Measurements from ENCODE around the gene DUSP14.
"Not testable (repeated sequence)": the region's sequence is repeated elsewhere in the genome, so short reads cannot be mapped to it uniquely, and the experiment has no call there.

Gene DUSP14, protein sequence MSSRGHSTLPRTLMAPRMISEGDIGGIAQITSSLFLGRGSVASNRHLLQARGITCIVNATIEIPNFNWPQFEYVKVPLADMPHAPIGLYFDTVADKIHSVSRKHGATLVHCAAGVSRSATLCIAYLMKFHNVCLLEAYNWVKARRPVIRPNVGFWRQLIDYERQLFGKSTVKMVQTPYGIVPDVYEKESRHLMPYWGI

DNA sequence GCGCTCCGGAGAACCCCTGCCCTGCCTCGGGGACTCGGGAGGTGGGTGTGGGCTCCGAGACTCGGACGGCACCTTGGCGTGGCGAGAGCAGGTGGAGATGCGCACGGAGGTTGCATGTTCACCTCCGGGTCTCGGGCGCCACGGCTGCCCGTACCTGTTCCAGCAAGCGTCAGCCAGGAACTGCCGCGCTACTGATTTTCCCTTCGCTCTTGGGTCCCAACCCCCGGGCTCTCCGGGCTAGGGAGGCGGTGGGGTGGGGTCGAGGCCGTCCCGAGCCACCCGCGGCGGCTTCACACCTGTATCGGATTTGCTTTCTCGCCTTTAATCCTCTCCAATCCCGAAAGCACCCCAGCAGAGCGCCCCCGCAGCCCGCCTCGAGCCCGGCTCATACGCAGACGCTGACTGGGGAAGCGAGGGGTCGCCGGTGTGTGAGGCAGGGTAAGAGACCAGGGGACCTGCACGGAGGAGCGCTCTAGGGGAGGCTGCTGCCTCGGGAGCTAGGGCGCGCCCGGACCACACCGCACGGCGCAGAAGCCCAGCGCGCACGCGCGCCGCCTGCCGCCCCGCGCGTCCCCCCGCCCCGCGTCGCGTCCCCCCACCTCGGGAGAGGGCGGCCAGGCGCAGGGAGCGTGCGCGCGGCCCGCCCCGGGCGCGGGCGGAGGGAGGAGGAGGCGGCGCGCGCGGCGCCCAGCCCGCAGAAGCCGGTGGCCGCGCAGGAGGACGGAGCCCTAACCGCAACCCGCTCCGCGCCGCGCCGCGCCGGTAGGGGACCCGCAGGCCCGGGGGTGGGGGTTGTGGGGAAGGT lies at the start of gene DUSP14:
TSS of gene DUSP14 (plus strand) at position 695 of the 805 bp plus-strand sequence. CDS start 22,382 bp downstream, outside the sequence.
- peak; percentile 49 to 66 (median 65) for DNase-seq (ENCODE audit: low read depth in 3 of 3, low spot score in 1 of 3)

DNA sequence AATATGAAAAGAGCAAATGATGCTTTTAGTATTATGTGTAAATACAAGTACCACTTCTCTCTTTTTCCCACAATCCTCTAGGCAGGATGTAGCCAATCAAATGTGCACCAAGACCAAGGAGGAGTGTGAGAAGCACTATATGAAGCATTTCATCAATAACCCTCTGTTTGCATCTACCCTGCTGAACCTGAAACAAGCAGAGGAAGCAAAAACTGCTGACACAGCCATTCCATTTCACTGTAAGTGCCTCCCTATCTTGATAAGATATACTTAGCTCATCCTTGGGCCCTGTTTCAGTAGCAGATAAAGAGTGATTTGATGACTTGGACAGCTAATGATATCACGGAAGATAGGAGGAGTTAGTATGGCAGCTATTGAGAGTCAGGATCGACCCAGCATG lies 49.3 kb upstream of the DUSP14 start:
- no peak for DNase-seq (ENCODE audit: low read depth in 3 of 3, low spot score in 1 of 3)

DNA sequence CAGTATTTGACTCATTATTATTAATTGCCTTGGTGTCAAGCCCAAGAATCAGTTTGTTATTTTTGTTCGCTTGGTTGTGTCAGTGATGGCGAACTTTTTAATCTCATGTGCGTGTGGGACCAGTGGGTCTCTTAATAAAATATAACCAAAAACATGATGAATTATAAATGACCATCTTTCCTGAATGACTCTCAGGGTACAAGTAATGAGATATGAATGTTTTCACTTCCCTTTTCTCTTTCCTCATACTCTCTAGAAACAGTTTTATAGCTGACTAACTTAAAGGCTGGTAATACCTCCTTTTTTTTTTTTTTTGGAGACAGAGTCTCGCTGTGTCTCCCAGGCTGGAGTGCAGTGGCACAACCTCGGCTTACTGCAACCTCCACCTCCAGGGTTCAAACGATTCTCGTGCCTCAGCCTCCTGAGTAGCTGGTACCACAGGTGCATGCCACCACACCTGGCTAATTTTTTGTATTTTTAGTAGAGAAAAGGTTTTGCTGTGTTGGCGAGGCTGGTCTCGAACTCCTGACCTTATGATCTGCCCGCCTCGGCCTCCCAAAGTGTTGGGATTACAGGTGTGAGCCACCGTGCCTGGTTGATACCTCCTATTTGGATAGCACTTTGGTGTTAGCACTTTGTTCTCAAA lies 48.2 kb upstream of the DUSP14 start:
- DNase-seq (ENCODE audit: low read depth in 3 of 3, low spot score in 1 of 3): not testable (repeated sequence)

DNA sequence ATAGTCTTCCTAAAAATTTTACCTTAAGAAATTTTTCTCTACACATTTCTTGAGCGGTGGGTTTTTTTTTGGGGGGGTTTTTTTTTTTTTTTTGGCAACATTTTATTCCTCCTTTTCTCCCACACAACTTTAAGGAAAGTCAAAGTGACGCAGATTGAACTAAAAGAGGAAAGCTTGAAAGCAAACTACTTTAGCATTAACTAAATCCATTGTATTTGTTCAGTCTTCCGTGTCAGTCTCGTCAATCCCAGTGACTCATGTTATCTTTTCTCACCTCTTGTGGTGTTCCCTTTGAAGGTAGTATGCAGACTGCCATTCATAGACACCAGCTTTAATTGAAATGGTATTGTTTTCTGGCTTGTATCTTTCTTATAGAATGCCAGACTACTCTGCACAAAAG lies 43.7 kb upstream of the DUSP14 start:
- no peak for DNase-seq (ENCODE audit: low read depth in 3 of 3, low spot score in 1 of 3)

DNA sequence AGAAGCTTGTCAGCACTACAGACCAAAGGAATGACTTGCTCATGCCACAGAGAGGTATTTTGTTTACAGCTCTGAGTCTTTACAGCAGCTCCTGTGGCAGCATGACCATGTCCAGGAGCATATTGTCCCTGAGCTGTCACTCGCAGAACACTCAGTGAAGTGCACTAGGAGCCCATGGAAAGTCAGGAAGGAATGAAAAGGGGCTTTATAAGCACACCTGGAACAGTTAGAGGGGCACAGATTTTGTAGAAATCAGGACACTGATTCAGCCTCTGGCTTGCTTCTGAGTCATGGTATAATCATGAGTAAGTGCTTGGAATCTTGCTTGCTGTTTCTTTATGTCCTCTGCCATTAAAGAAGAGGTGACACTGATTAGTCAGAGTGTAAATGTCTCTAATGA lies 42.0 kb upstream of the DUSP14 start:
- no peak for DNase-seq (ENCODE audit: low read depth in 3 of 3, low spot score in 1 of 3)

DNA sequence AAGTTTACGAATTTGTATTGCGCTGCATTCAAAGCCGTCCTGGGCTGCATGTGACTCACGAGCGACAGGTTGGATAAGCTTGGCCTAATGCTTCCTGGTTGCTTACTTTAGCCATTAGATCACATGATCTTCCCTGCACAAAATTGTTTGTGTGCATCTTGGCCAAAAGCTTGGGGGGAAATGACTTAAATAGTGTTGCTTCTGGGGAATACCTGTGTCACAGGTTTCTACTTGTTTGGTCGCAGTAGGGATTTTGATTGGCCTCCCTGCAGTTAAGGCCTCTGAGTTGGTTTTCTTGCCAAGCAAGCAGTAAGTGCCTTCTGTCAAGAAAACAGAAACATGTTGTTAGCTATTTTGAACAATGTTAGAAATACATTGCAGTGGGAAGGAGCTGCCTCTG lies 39.6 kb upstream of the DUSP14 start:
- DNase-seq (ENCODE audit: low read depth in 3 of 3, low spot score in 1 of 3): no peak

DNA sequence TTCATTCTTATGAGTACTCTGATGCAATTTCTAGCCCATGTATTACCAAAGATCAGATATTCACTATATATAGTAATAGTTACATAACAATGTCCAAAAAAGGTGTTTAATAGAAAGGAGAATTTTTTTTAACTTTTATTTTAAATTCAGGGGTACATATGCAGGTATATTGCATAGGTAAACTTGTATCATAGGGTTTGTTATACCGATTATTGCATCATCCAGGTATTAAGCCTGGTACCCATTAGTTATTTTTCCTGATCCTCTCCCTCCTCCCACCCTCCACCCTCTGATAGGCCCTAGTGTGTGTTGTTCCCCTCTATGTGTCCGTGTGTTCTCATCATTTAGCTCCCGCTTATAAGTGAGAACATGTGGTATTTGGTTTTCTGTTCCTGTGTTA lies 31.9 kb upstream of the DUSP14 start:
- DNase-seq (ENCODE audit: low read depth in 3 of 3, low spot score in 1 of 3): not testable (repeated sequence)

DNA sequence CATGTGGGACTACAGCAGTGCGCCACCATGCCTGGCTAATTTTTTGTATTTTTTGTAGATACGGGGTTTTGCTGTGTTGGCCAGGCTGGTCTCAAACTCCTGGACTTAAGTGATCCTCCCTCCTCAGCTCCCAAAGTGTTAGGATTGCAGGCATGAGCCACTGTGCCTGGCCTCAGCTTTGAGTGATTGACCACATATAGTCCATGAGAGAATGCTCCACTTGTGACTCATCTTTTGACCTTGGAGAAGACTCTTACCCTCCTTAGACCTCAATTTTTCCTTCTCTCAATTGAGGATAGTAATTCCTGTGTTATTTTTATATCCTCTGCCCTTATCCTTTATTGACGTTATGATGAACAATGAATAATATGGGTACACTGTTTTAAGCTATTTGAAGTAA lies 30.9 kb upstream of the DUSP14 start:
- no peak for DNase-seq (ENCODE audit: low read depth in 3 of 3, low spot score in 1 of 3)

DNA sequence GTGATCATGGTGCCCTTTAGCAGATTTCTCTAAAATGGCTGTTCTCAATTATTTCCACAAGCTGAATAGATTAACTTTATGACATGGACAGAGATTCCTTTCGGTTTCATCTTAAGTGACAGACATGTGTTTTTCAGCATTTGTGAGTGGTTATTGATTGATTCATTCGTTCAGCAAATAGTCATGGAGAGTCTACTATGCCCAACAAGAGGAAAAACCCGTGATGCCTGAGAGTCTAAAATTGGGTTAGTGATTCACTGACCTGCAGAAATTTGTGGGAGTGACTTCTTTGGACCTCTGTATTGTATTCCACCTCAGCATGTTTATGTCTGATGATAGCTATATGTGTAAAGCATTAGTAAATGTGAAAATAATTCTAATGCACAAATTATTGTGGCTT lies 28.0 kb upstream of the DUSP14 start:
- no peak for DNase-seq (ENCODE audit: low read depth in 3 of 3, low spot score in 1 of 3)

DNA sequence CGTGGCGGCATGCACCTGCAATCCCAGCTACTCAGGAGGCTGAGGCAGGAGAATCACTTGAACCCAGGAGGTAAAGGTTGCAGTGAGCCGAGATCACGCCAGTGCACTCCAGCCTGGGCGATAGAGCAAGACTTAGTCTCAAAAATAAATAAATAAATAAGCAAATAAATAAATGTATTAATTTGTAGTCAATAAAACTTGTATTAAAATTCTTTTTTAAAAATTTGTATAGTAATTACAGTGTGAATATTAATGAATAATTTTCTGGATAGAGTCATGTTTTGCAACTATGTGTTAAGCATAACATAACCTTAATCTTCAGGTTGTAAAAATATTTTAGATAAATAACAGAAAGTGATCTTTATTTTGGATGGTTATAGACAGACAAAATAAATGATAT lies 27.2 kb upstream of the DUSP14 start:
- no peak for DNase-seq (ENCODE audit: low read depth in 3 of 3, low spot score in 1 of 3)

DNA sequence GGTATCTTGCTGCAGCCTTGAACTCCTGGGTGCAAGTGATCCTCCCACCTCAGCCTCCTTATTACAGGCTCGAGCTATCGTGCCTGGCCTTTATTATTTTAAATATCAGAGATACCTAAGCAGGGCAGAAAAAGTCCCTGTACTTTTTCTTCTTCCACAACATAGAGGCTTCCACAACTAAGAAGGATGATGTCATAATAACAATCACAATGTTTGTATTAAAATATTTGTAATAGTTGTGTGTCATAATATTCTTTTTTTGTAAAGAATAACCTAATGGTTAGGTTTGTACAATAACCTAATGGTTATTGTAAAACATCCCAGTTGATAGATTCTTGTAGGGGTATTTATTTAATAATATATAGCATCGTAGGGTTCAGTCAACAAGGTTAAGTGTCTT lies 26.7 kb upstream of the DUSP14 start:
- no peak for DNase-seq (ENCODE audit: low read depth in 3 of 3, low spot score in 1 of 3)

DNA sequence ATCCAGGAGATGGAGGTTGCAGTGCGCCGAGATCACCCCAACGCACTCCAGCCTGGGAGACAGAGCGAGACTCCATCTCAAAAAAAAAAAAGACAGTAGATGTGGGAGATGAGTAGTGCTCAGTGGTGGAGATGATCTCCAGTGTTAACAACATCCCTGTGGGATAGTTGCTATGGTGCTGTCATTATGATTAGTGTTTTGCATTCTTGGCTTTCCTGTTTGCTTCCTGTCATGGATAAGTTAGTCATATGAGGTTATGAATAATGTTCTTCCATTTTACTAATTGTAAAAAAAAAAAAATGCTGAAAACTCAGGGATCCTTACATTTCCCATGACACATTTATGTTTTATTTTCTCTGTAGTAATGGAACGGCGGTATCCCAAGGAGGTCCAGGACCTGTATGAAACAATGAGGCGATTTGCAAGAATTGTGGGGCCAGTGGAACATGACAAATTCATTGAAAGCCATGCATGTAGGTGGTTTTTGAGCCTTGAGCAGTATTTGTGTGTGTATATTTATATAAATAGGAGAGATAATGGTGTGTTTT lies 24.5 kb upstream of the DUSP14 start:
- no peak for DNase-seq (ENCODE audit: low read depth in 3 of 3, low spot score in 1 of 3)

DNA sequence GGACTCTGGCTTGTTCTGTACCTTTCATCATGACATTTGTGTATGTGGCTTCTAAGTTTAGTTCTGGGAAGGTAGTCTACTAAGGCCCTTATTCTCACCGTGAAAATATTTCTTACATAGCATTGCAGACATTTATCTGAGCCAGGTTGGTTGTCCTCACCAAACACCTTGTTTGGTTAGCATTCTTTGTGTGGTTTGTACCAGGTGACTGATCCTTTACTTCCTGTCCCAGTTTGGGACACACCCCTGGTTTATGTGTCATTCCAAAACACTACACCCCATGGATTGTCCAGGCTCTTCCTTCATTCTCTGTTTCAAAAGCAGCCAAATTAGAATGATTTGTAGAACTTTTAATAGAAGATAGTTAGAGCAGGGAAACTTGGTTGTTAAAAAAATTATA lies 23.2 kb upstream of the DUSP14 start:
- no peak for DNase-seq (ENCODE audit: low read depth in 3 of 3, low spot score in 1 of 3)

DNA sequence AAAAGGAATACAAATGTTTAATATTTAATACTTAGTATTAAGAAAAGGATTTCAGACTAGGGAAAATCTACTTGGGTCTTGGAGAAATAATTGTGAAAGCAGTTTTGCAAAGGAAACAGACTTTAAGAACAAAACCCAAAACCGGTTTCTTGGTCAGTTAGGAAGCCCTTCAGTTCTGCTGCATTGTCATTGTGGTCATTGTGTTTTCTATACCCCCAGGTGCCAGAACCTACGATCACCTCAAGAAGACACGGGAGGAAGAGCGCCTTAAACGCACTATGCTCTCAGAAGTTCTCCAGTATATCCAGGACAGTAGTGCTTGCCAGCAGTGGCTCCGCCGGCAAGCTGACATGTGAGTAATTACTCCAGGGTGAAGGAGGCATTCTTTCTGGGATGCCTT lies 19.5 kb upstream of the DUSP14 start:
- DNase-seq (ENCODE audit: low read depth in 3 of 3, low spot score in 1 of 3): no peak

DNA sequence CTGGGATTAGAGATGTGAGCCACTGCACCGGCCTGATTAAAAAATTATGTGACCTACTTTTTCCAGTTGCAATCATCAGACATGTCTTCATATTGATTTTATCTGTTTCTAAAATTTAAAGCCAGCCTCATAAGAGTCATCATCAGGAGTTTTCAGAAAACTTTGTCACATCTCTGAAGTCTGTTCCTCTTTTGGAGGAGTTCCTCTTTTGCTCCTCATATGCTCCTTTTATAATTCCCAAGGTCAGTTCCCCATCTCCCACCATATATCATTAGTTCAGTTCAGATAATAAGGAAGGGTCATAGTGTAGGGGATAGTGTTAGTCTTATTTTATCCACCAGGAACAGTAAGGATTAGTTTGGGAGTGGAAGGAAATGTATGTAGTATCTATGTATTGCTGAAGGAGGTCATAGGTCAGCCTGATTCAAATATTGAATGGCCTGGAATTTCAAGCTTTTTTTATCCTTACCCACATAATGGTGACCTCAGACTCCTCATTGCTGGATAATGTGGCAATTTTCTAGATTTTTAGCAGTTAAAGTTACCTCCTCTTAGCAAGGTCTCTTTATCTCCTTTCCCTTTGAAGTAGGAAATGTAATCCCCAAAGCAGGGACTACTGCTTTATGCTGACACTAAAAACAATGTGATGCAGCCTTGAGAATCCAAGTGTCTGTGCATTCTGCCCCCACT lies 13.8 kb upstream of the DUSP14 start:
- DNase-seq (ENCODE audit: low read depth in 3 of 3, low spot score in 1 of 3): no peak

DNA sequence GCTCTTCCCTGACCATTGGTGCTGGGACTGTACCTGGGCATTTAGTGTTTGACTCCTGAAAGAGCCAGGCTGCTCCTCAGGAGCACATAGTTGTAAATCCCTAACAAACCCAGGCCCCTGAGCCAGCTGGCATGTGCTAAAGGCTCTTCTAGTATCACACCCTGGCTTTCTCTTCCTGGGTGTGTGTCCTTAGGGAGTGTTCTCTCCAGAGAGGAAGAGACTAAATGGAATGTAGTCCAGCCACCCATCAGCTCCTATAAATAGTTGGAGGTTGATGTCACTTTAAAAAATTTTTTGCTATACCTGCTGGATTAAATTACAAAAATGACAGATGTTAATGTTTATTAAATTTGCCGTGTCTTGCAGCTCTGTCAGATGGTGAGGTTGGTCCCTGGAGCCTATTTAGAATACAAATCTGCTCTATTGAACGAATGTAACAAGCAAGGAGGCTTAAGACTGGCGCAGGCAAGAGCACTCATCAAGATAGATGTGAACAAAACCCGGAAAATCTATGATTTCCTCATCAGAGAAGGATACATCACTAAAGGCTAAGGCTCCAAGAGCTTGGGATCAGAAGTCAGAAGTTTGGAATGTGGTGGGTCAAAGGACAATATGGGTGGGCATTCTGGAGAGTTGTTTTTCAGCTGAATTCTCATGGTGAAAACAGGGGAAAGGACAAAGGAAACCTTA lies 13.1 kb upstream of the DUSP14 start:
- no peak for DNase-seq (ENCODE audit: low read depth in 3 of 3, low spot score in 1 of 3)

DNA sequence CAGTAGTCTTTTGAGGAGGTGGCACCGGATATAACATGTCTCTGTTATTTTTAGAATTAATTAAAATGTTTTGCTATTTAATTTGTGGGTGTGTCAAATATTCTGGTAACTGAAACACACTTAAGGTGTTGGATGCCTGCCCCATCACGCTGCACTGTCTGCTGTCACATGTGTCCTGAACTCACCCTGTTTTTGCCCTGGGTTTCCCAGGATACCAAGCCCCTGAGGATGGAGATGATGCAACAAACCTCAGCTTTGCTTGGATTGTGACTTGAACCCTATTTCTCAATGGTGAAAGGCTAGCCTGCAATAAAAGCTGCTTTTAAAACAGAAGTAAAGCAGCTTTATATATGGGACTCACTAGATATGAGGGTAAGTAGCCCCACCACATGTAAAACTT lies 11.5 kb upstream of the DUSP14 start:
- no peak for DNase-seq (ENCODE audit: low read depth in 3 of 3, low spot score in 1 of 3)

DNA sequence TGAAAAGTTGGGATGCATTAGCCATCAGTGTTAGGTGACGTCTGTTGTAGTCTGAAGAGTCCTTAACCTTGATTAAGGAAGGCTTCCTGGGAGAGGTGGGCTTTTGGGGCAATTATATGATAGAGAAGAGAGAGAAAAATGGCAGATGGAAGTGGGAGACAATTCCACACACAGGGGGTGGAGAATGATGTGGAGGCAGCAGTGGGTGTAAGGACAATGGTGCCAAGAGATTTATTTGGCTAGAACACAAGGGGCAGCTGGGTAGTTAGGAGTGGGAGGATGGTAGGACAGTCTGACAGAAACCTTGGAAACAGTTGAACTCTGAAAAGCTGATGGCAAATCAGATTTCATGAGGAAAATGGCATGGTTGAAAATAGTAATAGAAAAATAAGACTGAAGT lies 10.7 kb upstream of the DUSP14 start:
- no peak for DNase-seq (ENCODE audit: low read depth in 3 of 3, low spot score in 1 of 3)

DNA sequence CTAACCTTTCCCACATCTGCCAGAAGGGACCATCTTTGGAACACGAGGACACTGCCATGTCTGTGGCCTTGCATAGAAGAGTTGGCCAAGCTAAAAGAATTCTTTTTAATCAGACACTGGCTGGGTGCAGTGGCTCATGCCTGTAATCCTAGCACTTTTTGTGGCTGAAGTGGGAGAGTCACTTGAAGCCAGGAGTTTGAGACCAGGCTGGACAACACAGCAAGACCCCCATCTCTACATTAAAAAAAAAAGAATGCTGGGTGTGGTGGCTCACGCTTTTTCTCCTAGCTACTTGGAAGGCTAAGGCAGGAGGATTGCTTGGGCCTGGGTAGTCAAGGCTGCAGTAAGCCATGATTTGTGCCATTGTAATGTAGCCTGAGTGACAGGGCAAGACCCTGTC lies 9.3 kb upstream of the DUSP14 start:
- no peak for DNase-seq (ENCODE audit: low read depth in 3 of 3, low spot score in 1 of 3)

DNA sequence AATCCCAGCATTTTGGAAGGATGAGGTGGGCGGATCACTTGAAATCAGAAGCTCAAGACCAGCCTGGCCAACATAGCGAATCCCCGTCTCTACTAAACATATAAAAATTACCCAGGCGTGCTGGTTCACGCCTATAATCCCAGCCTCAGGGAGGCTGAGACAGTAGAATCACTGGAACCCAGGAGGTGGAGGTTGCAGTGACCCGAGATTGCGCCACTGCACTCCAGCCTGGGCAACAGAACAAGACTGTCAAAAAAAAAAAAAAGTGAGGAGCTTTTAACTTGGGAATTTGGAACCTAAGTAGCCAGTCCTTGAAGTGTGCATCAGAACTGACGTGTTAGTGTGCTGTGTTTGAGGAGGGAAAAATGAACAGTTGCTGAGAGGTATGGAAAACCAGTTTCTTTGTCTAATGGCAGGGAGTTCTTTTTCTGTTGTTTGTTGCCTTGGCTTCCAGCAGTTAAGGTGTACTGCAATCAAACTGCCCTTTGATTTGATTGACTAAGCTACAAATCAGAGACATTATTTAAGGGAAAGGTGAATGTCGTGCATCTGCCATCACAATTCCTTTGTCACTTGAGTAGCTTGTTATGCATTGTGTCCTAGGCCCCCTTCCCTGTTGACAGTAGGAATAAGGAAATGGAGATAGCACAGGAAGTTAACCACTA lies 8.6 kb upstream of the DUSP14 start:
- DNase-seq (ENCODE audit: low read depth in 3 of 3, low spot score in 1 of 3): no peak

Data from stimulated activated CD4-positive, alpha-beta T cell treated with anti-CD3 and anti-CD28 coated beads, TNF-alpha, amount 100 ng/mL, for 1 hour (primary cell).